OCI-LY7 (cell line): ENCODE results near the gene GLRA3. TPM values are rescaled to one million over a fixed set of nuclear protein-coding genes. Genes with fewer than 3 reads are reported as not detected.
"Not testable (repeated sequence)": the region's sequence is repeated elsewhere in the genome, so short reads cannot be mapped to it uniquely, and the experiment has no call there.

Experiments used
- BruUV-seq: library from RNA; stranded (reverse); fragments of 400-500 nt; replicated peaks from 2 replicates; lab custom pipeline; 2021; lab: Mats Ljungman, UMichigan
- CTCF ChIA-PET: fragments of 300-600 bp; sonication (Branson Sonifier 250); formaldehyde crosslinking; loops from one replicate; lab custom pipeline; 2022; ENCODE audit warnings: antibody characterized with exemption; ENCODE audit not compliant: unreplicated experiment; lab: Charles Lee
- POLR2A ChIA-PET: fragments of 300-600 bp; sonication (Branson Sonifier 250); formaldehyde crosslinking; loops from one replicate; lab custom pipeline; 2022; ENCODE audit warnings: antibody characterized with exemption; lab: Charles Lee
- DNase-seq: peaks from one replicate; pipeline ENCODE4 v3.0.0-alpha.2; 2015; ENCODE audit warnings: low spot score
- H2AFZ ChIP-seq: fragments of 200-600 bp; sonication (generic), shearing (Covaris generic); 2 replicates; pipeline ENCODE4 v1.6.1; 2014; ENCODE audit warnings: mild to moderate bottlenecking, antibody characterized with exemption, low read length, moderate library complexity
- H3K27ac ChIP-seq: fragments of 200-600 bp; sonication (generic); 2 replicates; pipeline ENCODE4 v1.5.1; 2014; ENCODE audit warnings: mixed run types, low read depth, mild to moderate bottlenecking, moderate library complexity, low read length, inconsistent platforms; ENCODE audit not compliant: poor library complexity, severe bottlenecking
- H3K36me3 ChIP-seq: fragments of 200-600 bp; sonication (generic); 2 replicates; pipeline ENCODE4 v1.6.1; 2014; ENCODE audit warnings: mild to moderate bottlenecking, antibody characterized with exemption, low read length, moderate library complexity, mixed read lengths; ENCODE audit not compliant: insufficient read depth
- H3K4me1 ChIP-seq: fragments of 200-600 bp; sonication (generic); 2 replicates; pipeline ENCODE4 v1.5.1; 2014; ENCODE audit warnings: mild to moderate bottlenecking, low read length; ENCODE audit not compliant: insufficient read depth, poor library complexity, severe bottlenecking
- H3K4me2 ChIP-seq: fragments of 200-600 bp; sonication (generic); 2 replicates; pipeline ENCODE4 v1.6.1; 2014; ENCODE audit warnings: mild to moderate bottlenecking, low read length
- H3K4me3 ChIP-seq: fragments of 200-600 bp; sonication (generic); 2 replicates; pipeline ENCODE4 v1.5.1; 2014; ENCODE audit warnings: mild to moderate bottlenecking, low read depth, low read length; ENCODE audit not compliant: poor library complexity, severe bottlenecking
- H3K79me2 ChIP-seq: fragments of 200-600 bp; sonication (generic); 2 replicates; pipeline ENCODE4 v1.6.1; 2016; ENCODE audit warnings: low read depth, mild to moderate bottlenecking, low read length, moderate library complexity, mixed read lengths; ENCODE audit not compliant: insufficient read depth
- H3K9me2 ChIP-seq: fragments of 200-600 bp; sonication (generic); 2 replicates; pipeline ENCODE4 v1.6.1; 2016; ENCODE audit warnings: mild to moderate bottlenecking, low read length, mixed read lengths; ENCODE audit not compliant: insufficient read depth
- H3K9me3 ChIP-seq: fragments of 200-600 bp; sonication (generic); 2 replicates; pipeline ENCODE4 v1.6.1; 2014; ENCODE audit warnings: mild to moderate bottlenecking, mixed run types, low read length, mixed read lengths
- H4K20me1 ChIP-seq: fragments of 200-600 bp; sonication (generic); 2 replicates; pipeline ENCODE4 v1.6.1; 2014; ENCODE audit warnings: mild to moderate bottlenecking, antibody characterized with exemption, low read length, moderate library complexity, mixed read lengths; ENCODE audit not compliant: insufficient read depth
- CTCF ChIP-seq: fragments of 200-600 bp; sonication (generic); conservative IDR thresholded peaks from 2 replicates; pipeline ENCODE4 v1.5.1; 2014; ENCODE audit warnings: mild to moderate bottlenecking, antibody characterized with exemption, low read length, moderate library complexity, mixed read lengths
- EZH2phosphoT487 ChIP-seq: fragments of 200-600 bp; sonication (generic); IDR thresholded peaks from 2 replicates; pipeline ENCODE4 v1.6.1; 2018; ENCODE audit warnings: low read depth, borderline replicate concordance, mild to moderate bottlenecking, mixed run types, antibody characterized with exemption, low read length, moderate library complexity, mixed read lengths
- intact Hi-C: fragments of 100-400 bp; cut with micrococcal nuclease; formaldehyde crosslinking; loops from one replicate; pipeline ENCODE4 v1.10.0; 2022; ENCODE audit not compliant: unreplicated experiment
- total RNA-seq, 2 experiments: library from RNA; depleted of rRNA in 1 of 2; stranded (reverse); fragments of >200 nt in 1 of 2; shearing (Covaris generic) in 1 of 2; gene quantifications; 2 replicates each; pipeline ENCODE4 v1.2.3, GENCODE V29; 2014 to 2022

The GLRA3 gene
- total RNA-seq, 2 experiments from 2014 or later: 0.92 to 1.6 TPM

DNA sequence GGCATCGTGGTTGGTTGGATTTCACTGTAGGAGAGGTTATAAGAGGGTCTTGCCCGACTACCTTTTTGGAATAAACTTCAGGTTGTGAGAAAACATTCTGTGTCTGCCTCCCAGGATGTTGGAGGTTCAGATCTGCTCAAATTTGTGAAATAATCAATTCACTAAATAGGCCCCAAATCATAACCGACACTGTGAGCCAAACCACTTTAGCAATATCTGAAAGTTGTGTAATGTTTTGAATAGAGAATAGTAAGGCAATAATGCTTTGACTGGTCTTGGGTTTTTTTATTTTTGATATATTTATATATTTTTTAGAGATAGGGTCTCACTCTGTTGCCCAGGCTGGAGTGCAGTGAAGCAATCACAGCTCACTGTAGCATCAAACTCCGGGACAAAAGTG is 131.2 kb downstream of the GLRA3 start:
- no peaks in the 10 kb centered on the region for H3K9me3 ChIP-seq
- ChIA-PET POLR2A (interaction anchor here (0.9 kb wide), 1 partner anchor 15 kb away, joined by 3 read pairs; no protein-coding TSS in a partner anchor), CTCF (no interaction called here)
- BruUV-seq: no TSS peak
- no peak overlapping the region for H3K27ac ChIP-seq
- H3K9me2 ChIP-seq: no peaks in the 10 kb centered on the region
- H3K79me2 ChIP-seq: no peaks in the 10 kb centered on the region
- DNase-seq: no peak
- no peak overlapping the region for H3K4me2 ChIP-seq
- TF ChIP-seq EZH2phosphoT487 (no peak), CTCF (no peak)
- no peak overlapping the region for H3K4me3 ChIP-seq
- intact Hi-C loops: no loop called here
- no peaks in the 10 kb centered on the region for H3K36me3 ChIP-seq
- no peaks in the 10 kb centered on the region for H3K4me1 ChIP-seq
- no peaks in the 10 kb centered on the region for H4K20me1 ChIP-seq
- no peak overlapping the region for H2AFZ ChIP-seq

GRCh38 chr4:174697202-174697601 is 131.8 kb downstream of the GLRA3 start:
- Histone ChIP-seq H4K20me1 (no peaks in the 10 kb centered on the region), H3K9me3 (no peaks in the 10 kb centered on the region), H3K79me2 (no peaks in the 10 kb centered on the region), H3K36me3 (no peaks in the 10 kb centered on the region), H3K4me1 (no peaks in the 10 kb centered on the region), H3K4me3 (no peak overlapping the region), H2AFZ (no peak overlapping the region), H3K4me2 (no peak overlapping the region), H3K9me2 (no peaks in the 10 kb centered on the region), H3K27ac (no peak overlapping the region)
- no peak for DNase-seq
- POLR2A ChIA-PET: interaction anchor here (0.9 to 1.3 kb wide), 2 partner anchors 10 to 11 kb away, joined by 3 to 5 read pairs; no protein-coding TSS in a partner anchor
- CTCF ChIA-PET: no interaction called here
- BruUV-seq: no TSS peak
- TF ChIP-seq CTCF: no peak
- no peak for TF ChIP-seq EZH2phosphoT487
- intact Hi-C loops: no loop called here

- POLR2A ChIA-PET: interaction anchor here (0.9 to 1.3 kb wide), 2 partner anchors 11 kb away, joined by 3 to 5 read pairs; no protein-coding TSS in a partner anchor
- no peak overlapping the region for H3K4me3 ChIP-seq
- no peaks in the 10 kb centered on the region for H3K4me1 ChIP-seq
- CTCF ChIA-PET: no interaction called here
- H3K27ac ChIP-seq: no peak overlapping the region
- H3K79me2 ChIP-seq: no peaks in the 10 kb centered on the region
- H3K9me2 ChIP-seq: no peaks in the 10 kb centered on the region
- no TSS peak for BruUV-seq
- DNase-seq: no peak
- no peak overlapping the region for H2AFZ ChIP-seq
- intact Hi-C loops: no loop called here
- H3K36me3 ChIP-seq: no peaks in the 10 kb centered on the region
- no peak overlapping the region for H3K4me2 ChIP-seq
- no peaks in the 10 kb centered on the region for H4K20me1 ChIP-seq
- H3K9me3 ChIP-seq: no peaks in the 10 kb centered on the region
- TF ChIP-seq EZH2phosphoT487 (no peak), CTCF (no peak)
These were observed 132.4 kb downstream of the GLRA3 start for GRCh38 chr4:174696657-174697056.

- H3K27ac ChIP-seq, H3K4me1 ChIP-seq, CTCF ChIA-PET, H2AFZ ChIP-seq, H4K20me1 ChIP-seq, H3K9me2 ChIP-seq, H3K4me2 ChIP-seq, H3K4me3 ChIP-seq, H3K79me2 ChIP-seq, H3K9me3 ChIP-seq, intact Hi-C loops, POLR2A ChIA-PET, DNase-seq, BruUV-seq, H3K36me3 ChIP-seq: not testable (repeated sequence)
These were observed 137.2 kb downstream of the GLRA3 start for GRCh38 chr4:174691876-174692275.
